ENCODE results near the gene SIVA1. TPM values are rescaled to one million over a fixed set of nuclear protein-coding genes. Genes with fewer than 3 reads are reported as not detected.

The SIVA1 gene
- total and polyA plus RNA-seq, 4 donors: 67.4 to 115 (median 99.6) TPM

GRCh38 chr14:104734051-104734587 is 18.8 kb upstream of the SIVA1 start:
- no peaks in the 10 kb centered on the region for H3K36me3 ChIP-seq (ENCODE audit: control insufficient read depth in 4 of 4, insufficient read depth in 3 of 4, low read depth in 1 of 4, low read length in 3 of 4)
- H3K4me1 ChIP-seq (ENCODE audit: control insufficient read depth in 4 of 4, insufficient read depth in 4 of 4, low read length in 3 of 4): peaks cover 19 to 65% (median 54%) of the 10 kb centered on the region in 4 donors
- H3K27ac ChIP-seq (ENCODE audit: low read depth in 1 of 2, low read length in 2 of 2): peak overlapping the region; percentile 99 to 100
- peak overlapping the region in 1 of 2 donors; percentile 7 for H3K9ac ChIP-seq (ENCODE audit: low read depth in 1 of 2, low read length in 2 of 2)
- no peak for DNase-seq (ENCODE audit: low spot score)
- 96% methylated on average over 6 of the region's 6 CpGs for WGBS
- no peak overlapping the region for H3K4me3 ChIP-seq (ENCODE audit: low read depth in 1 of 3, low read length in 3 of 3)
- H3K27me3 ChIP-seq (ENCODE audit: control insufficient read depth in 4 of 4, insufficient read depth in 4 of 4, low read length in 3 of 4): no peaks in the 10 kb centered on the region
- TF ChIP-seq FOXA1 (IDR thresholded peaks at IDR 0.05): no peak
- TF ChIP-seq ZBTB33 (IDR thresholded peaks at IDR 0.05): no peak
- no peak for TF ChIP-seq REST (IDR thresholded peaks at IDR 0.05)
- no peak for TF ChIP-seq JUND (IDR thresholded peaks at IDR 0.05)
- TF ChIP-seq ATF3 (IDR thresholded peaks at IDR 0.05): no peak
- TF ChIP-seq YY1 (IDR thresholded peaks at IDR 0.05): no peak
- TF ChIP-seq GABPA (IDR thresholded peaks at IDR 0.05 in 1 of 2, conservative IDR thresholded peaks at IDR 0.05 in 1 of 2): no peak
- TF ChIP-seq FOXA2 (IDR thresholded peaks at IDR 0.05): no peak
- no peak for TF ChIP-seq HNF4A (conservative IDR thresholded peaks at IDR 0.05)
- TF ChIP-seq TAF1 (conservative IDR thresholded peaks at IDR 0.05): no peak
- TF ChIP-seq HNF4G (IDR thresholded peaks at IDR 0.05): no peak
- no peak for TF ChIP-seq NR2F2 (IDR thresholded peaks at IDR 0.05)
- H3K9me3 ChIP-seq (ENCODE audit: control insufficient read depth in 4 of 4, low read length in 3 of 4): no peaks in the 10 kb centered on the region

GRCh38 chr14:104734601-104734990 is 18.4 kb upstream of the SIVA1 start:
- H3K4me1 ChIP-seq (ENCODE audit: control insufficient read depth in 4 of 4, insufficient read depth in 4 of 4, low read length in 3 of 4): peaks cover 19 to 65% (median 54%) of the 10 kb centered on the region in 4 donors
- no peak overlapping the region for H3K4me3 ChIP-seq (ENCODE audit: low read depth in 1 of 3, low read length in 3 of 3)
- no peaks in the 10 kb centered on the region for H3K27me3 ChIP-seq (ENCODE audit: control insufficient read depth in 4 of 4, insufficient read depth in 4 of 4, low read length in 3 of 4)
- peak overlapping the region; percentile 1 to 7 for H3K9ac ChIP-seq (ENCODE audit: low read depth in 1 of 2, low read length in 2 of 2)
- H3K36me3 ChIP-seq (ENCODE audit: control insufficient read depth in 4 of 4, insufficient read depth in 3 of 4, low read depth in 1 of 4, low read length in 3 of 4): peaks cover 0 to 3% (median 1%) of the 10 kb centered on the region in 4 donors
- H3K9me3 ChIP-seq (ENCODE audit: control insufficient read depth in 4 of 4, low read length in 3 of 4): no peaks in the 10 kb centered on the region
- TF ChIP-seq RXRA (IDR thresholded peaks at IDR 0.05): no peak
- no peak for TF ChIP-seq FOXA1 (IDR thresholded peaks at IDR 0.05)
- no peak for TF ChIP-seq ATF3 (IDR thresholded peaks at IDR 0.05)
- TF ChIP-seq ZBTB33 (IDR thresholded peaks at IDR 0.05): no peak
- no peak for TF ChIP-seq TAF1 (conservative IDR thresholded peaks at IDR 0.05)
- TF ChIP-seq CTCF (IDR thresholded peaks at IDR 0.05; ENCODE audit: low read depth, low read length, missing input control): no peak
- no peak for TF ChIP-seq REST (IDR thresholded peaks at IDR 0.05)
- no peak for TF ChIP-seq YY1 (IDR thresholded peaks at IDR 0.05)
- no peak for TF ChIP-seq RAD21 (IDR thresholded peaks at IDR 0.05)
- TF ChIP-seq JUND (IDR thresholded peaks at IDR 0.05): no peak
- no peak for TF ChIP-seq EGR1 (IDR thresholded peaks at IDR 0.05; ENCODE audit: low read depth in 2 of 2)
- TF ChIP-seq SP1 (IDR thresholded peaks at IDR 0.05): no peak
- WGBS: 96% methylated on average over 9 of the region's 9 CpGs
- peak overlapping the region; percentile 99 to 100 for H3K27ac ChIP-seq (ENCODE audit: low read depth in 1 of 2, low read length in 2 of 2)
- DNase-seq (ENCODE audit: low spot score): no peak
